Measurements from ENCODE around the gene BCAM. TPM values are rescaled to one million over a fixed set of nuclear protein-coding genes. Genes with fewer than 3 reads are reported as not detected.

Gene BCAM
- total and polyA plus RNA-seq, 2 donors (not counting 3 experiments of a cell fraction or from before 2014, with no cell fraction given), result 23.9 to 28.5 TPM

DNA sequence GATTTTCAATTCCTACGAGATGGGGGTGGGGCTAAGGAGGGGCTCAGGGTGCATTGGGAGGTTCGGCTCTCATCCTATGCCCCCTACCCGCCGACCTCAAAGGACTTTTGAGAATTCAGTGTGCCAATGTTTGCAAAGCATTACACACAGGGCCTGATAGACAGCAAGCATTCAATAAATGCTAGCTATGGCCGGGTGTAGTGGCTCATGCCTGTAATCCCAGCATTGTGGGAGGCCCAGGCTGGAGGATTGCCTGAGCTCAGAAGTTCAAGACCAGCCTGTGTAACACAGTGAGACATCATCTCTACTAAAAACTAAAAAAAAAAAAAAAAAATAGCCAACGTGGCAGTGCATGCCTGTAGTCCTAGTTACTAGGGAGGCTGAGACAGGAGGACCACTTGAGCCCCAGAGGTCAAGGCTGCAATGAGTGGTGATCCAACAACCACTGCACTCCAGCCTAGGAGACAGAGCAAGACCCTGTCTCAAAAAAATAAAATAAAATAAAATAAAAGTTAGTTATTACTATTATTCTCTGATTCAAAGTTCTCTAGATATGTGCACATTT lies 33.1 kb upstream of the BCAM start:
- DNase-seq (ENCODE audit: low read depth, low spot score) (no peak), FAIRE-seq (no peak)
- H3K9me1 ChIP-seq (replicated peaks; ENCODE audit: control insufficient read depth, extremely low read depth, insufficient read depth, low read length), result no peaks in the 10 kb centered on the region
- dilution Hi-C loops (cut with MboI; ENCODE audit: extremely low pct_ligation_motif_present, low sequenced_read_pairs), result no loop called here
- POLR2A ChIA-PET, result interaction anchor here (0.6 to 0.7 kb wide), 2 partner anchors 166 to 1258 kb away, joined by 5 to 7 read pairs; no protein-coding TSS in a partner anchor
- H3K9ac ChIP-seq (replicated peaks; ENCODE audit: extremely low read depth, insufficient read depth, low read length), result no peak overlapping the region
- no peaks in the 10 kb centered on the region for H3K79me2 ChIP-seq (ENCODE audit: control insufficient read depth, insufficient read depth, low read length)
- no peaks in the 10 kb centered on the region for H3K36me3 ChIP-seq (ENCODE audit: control insufficient read depth in 2 of 2, extremely low read depth in 1 of 2, insufficient read depth in 2 of 2, low read length in 2 of 2)
- no peaks in the 10 kb centered on the region for H4K20me1 ChIP-seq (replicated peaks; ENCODE audit: control insufficient read depth, extremely low read depth, insufficient read depth, low read length)
- BruUV-seq (replicated peaks), result no TSS peak
- H3K4me2 ChIP-seq (ENCODE audit: insufficient read depth, low read length), result no peak overlapping the region
- CTCF ChIA-PET, result interaction anchor here (1.5 to 19.4 kb wide), 2 partner anchors 52 to 87 kb away, joined by 5 to 688 read pairs; no protein-coding TSS in a partner anchor
- no peaks in the 10 kb centered on the region for H3K27me3 ChIP-seq (ENCODE audit: control insufficient read depth in 2 of 2, insufficient read depth in 2 of 2, low read length in 2 of 2)
- H3K4me1 ChIP-seq (ENCODE audit: control insufficient read depth, extremely low read depth, insufficient read depth, low read length), result peaks cover 12% of the 10 kb centered on the region
- H3K27ac ChIP-seq (ENCODE audit: insufficient read depth, low read depth, low read length), result no peak overlapping the region
- no peak overlapping the region for H2AFZ ChIP-seq (ENCODE audit: low read depth, low read length)
- TF ChIP-seq POLR2A (IDR thresholded peaks at IDR 0.05; ENCODE audit: low read depth, low read length) (no peak), JUN (IDR thresholded peaks at IDR 0.05; ENCODE audit: borderline replicate concordance, insufficient read depth, insufficient read length, low read depth) (no peak), POLR2AphosphoS5 (IDR thresholded peaks at IDR 0.05; ENCODE audit: insufficient read depth, low read depth, low read length) (no peak), EZH2 (IDR thresholded peaks at IDR 0.05; ENCODE audit: borderline replicate concordance, low read depth, low read length, severe bottlenecking) (no peak), MYC (IDR thresholded peaks at IDR 0.05; ENCODE audit: low read depth, low read length) (no peak), GATA2 (IDR thresholded peaks at IDR 0.05; ENCODE audit: insufficient read depth, insufficient read length, low read depth, low read length) (no peak), FOS (IDR thresholded peaks at IDR 0.05; ENCODE audit: borderline replicate concordance, insufficient read depth, low read length) (no peak)
- TF ChIP-seq, protein P1, sequence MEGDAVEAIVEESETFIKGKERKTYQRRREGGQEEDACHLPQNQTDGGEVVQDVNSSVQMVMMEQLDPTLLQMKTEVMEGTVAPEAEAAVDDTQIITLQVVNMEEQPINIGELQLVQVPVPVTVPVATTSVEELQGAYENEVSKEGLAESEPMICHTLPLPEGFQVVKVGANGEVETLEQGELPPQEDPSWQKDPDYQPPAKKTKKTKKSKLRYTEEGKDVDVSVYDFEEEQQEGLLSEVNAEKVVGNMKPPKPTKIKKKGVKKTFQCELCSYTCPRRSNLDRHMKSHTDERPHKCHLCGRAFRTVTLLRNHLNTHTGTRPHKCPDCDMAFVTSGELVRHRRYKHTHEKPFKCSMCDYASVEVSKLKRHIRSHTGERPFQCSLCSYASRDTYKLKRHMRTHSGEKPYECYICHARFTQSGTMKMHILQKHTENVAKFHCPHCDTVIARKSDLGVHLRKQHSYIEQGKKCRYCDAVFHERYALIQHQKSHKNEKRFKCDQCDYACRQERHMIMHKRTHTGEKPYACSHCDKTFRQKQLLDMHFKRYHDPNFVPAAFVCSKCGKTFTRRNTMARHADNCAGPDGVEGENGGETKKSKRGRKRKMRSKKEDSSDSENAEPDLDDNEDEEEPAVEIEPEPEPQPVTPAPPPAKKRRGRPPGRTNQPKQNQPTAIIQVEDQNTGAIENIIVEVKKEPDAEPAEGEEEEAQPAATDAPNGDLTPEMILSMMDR (IDR thresholded peaks at IDR 0.05; ENCODE audit: extremely low read depth in 1 of 2, insufficient read depth in 1 of 2, low read depth in 1 of 2, low read length in 2 of 2), result no peak
- TF ChIP-seq, protein P2, sequence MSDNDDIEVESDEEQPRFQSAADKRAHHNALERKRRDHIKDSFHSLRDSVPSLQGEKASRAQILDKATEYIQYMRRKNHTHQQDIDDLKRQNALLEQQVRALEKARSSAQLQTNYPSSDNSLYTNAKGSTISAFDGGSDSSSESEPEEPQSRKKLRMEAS (IDR thresholded peaks at IDR 0.05; ENCODE audit: insufficient read depth, insufficient read length), result no peak
- intact Hi-C loops (cut with micrococcal nuclease), result no loop called here
- H3K9me3 ChIP-seq (replicated peaks; ENCODE audit: control insufficient read depth, insufficient read depth, low read length), result no peaks in the 10 kb centered on the region
- H3K4me3 ChIP-seq (replicated peaks in 1 of 3; ENCODE audit: insufficient read depth in 1 of 3, low read depth in 1 of 3, low read length in 3 of 3), result no peak overlapping the region

Data from endothelial cell of umbilical vein (primary cell).